Colonic mucosa (tissue), 4 donors: ENCODE measurements around the gene WDR93. TPM values are rescaled to one million over a fixed set of nuclear protein-coding genes. Genes with fewer than 3 reads are reported as not detected.

Experiments used
- DNase-seq: peaks from one replicate; pipeline ENCODE4 v3.0.0-alpha.2; 2020
- H3K27ac ChIP-seq: fragments of 200-600 bp; one replicate; pipeline ENCODE4 v1.8.0; 2021
- H3K27me3 ChIP-seq: fragments of 200-600 bp; one replicate; pipeline ENCODE4 v1.8.0; 2021
- H3K36me3 ChIP-seq: fragments of 200-600 bp; one replicate; pipeline ENCODE4 v1.8.0; 2021
- H3K4me1 ChIP-seq: fragments of 200-600 bp; one replicate; pipeline ENCODE4 v1.8.0; 2021; ENCODE audit warnings: mild to moderate bottlenecking
- H3K4me3 ChIP-seq: fragments of 200-600 bp; one replicate; pipeline ENCODE4 v1.8.0; 2021
- H3K9ac ChIP-seq, 2 donors: one replicate each; pipeline ENCODE4 v1.7.0; 2013; ENCODE audit warnings: control low read depth in 2 of 2, low read depth in 2 of 2, low read length in 2 of 2
- H3K9me3 ChIP-seq: fragments of 200-600 bp; one replicate; pipeline ENCODE4 v1.8.0; 2021
- intact Hi-C: fragments of 100-400 bp; cut with DNase I; formaldehyde crosslinking; loops from one replicate; pipeline ENCODE4 v1.14.1; 2022
- total RNA-seq, 2 donors: library from RNA; stranded (reverse); fragmentation: NEBNext Ultra II Directional in 1 of 2; extraction: Animal tissue kit (Norgen Biotek cat#: 25700) in 1 of 2; gene quantifications; one replicate each; pipeline ENCODE4 v1.2.1, GENCODE V29; 2021
- TF ChIP-seq, protein P1 (sequence below): fragments of 200-600 bp; IDR thresholded peaks from one replicate; pipeline ENCODE4 v1.8.0; 2022; ENCODE audit warnings: antibody characterized with exemption, mild to moderate bottlenecking
- donor health status: healthy.
- donor health status: DM: no; HTN: no; CAD: no.
- donor health status: DM: no; HTN: no; CAD: no.

Gene WDR93
- total RNA-seq, 2 donors from 2014 or later, result 0.13 TPM; not detected in 1

- Histone ChIP-seq H3K4me1 (no peaks in the 10 kb centered on the region), H3K9me3 (no peaks in the 10 kb centered on the region), H3K27ac (no peak overlapping the region), H3K36me3 (no peaks in the 10 kb centered on the region), H3K27me3 (no peaks in the 10 kb centered on the region), H3K4me3 (no peak overlapping the region), H3K9ac (no peak overlapping the region)
- intact Hi-C loops, result no loop called here
- TF ChIP-seq, protein P1, sequence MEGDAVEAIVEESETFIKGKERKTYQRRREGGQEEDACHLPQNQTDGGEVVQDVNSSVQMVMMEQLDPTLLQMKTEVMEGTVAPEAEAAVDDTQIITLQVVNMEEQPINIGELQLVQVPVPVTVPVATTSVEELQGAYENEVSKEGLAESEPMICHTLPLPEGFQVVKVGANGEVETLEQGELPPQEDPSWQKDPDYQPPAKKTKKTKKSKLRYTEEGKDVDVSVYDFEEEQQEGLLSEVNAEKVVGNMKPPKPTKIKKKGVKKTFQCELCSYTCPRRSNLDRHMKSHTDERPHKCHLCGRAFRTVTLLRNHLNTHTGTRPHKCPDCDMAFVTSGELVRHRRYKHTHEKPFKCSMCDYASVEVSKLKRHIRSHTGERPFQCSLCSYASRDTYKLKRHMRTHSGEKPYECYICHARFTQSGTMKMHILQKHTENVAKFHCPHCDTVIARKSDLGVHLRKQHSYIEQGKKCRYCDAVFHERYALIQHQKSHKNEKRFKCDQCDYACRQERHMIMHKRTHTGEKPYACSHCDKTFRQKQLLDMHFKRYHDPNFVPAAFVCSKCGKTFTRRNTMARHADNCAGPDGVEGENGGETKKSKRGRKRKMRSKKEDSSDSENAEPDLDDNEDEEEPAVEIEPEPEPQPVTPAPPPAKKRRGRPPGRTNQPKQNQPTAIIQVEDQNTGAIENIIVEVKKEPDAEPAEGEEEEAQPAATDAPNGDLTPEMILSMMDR, result no peak
- DNase-seq, result no peak
Measured at GRCh38 chr15:89790206-89790605, 99.6 kb downstream of the WDR93 start.

DNA sequence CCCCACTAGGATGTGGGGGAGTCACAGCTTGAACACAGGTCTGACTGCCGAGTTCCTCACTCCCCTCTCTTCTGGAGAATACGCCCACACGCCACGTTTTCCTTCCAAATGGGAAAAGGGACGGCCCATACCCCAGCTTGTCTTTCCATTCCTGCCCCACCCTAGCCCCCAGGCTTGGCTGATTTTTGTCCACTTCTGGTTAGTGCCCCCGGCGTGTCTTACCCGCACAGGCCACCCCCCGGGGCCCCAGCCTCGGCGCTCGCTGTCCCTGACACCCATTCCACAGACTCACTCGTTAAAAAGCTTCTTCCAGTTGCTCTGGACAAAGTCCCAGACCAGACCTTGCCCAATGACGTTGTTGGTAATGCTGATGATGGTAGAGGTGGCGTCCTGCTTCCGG lies 100.0 kb downstream of the WDR93 start:
- TF ChIP-seq, protein P1, result no peak
- DNase-seq, result no peak
- H3K27ac ChIP-seq, result no peak overlapping the region
- no peaks in the 10 kb centered on the region for H3K27me3 ChIP-seq
- no peaks in the 10 kb centered on the region for H3K36me3 ChIP-seq
- intact Hi-C loops, result no loop called here
- H3K4me3 ChIP-seq, result no peak overlapping the region
- H3K9ac ChIP-seq, result no peak overlapping the region
- H3K4me1 ChIP-seq, result no peaks in the 10 kb centered on the region
- H3K9me3 ChIP-seq, result no peaks in the 10 kb centered on the region

DNA sequence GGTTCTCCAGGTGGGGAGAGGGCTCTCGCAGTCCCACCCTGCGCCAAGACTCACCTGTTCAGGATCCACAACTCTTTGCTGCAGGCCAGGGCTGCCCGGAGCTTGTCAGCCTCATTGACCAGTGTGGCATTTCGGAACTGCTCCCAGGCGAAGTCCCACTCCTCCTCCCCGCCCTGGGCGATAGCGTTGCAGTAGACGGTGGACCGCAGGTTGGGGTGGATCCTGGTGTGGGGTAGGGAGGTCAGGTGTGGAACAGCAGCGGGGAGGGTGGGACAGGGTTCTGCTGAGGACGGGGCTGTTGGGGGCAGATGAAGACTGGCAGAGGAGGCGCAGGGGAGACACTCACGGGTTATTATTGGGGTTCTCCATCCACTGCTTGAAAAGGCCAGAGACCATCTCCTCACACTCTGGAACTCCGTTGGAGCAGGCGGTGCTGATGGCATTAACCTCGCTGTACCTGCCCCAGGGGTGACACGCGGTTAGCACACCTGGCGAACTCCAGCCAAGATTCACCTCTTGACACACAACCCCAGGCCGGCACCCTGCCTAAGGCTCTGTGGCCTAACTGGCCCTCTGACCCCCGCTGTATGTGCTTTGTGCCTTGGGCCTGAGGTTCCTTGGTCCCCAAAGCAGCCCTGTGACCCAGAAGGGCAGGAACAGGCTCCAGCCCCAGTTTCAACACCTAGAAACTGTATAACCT lies 101.6 kb downstream of the WDR93 start:
- no peak overlapping the region for H3K27ac ChIP-seq
- H3K4me1 ChIP-seq, result no peaks in the 10 kb centered on the region
- H3K36me3 ChIP-seq, result no peaks in the 10 kb centered on the region
- DNase-seq, result no peak
- H3K9ac ChIP-seq, result no peak overlapping the region
- no peaks in the 10 kb centered on the region for H3K9me3 ChIP-seq
- TF ChIP-seq, protein P1, result no peak
- no peaks in the 10 kb centered on the region for H3K27me3 ChIP-seq
- H3K4me3 ChIP-seq, result no peak overlapping the region
- intact Hi-C loops, result no loop called here

Other genes starting within 250 kb of the WDR93 start
- under 1 TPM; 0.48 to 0.67 TPM for gene RHCG, start 194.2 kb upstream of the WDR93 start, total RNA-seq
- gene TICRR, start 115.3 kb upstream of the WDR93 start, total RNA-seq, result 10 to 100 TPM in 1 of 2 donors, 1 to 10 TPM in 1; 2.9 to 14.6 TPM
- 1 to 10 TPM; 1.1 to 1.2 TPM for gene KIF7, start 35.3 kb upstream of the WDR93 start, total RNA-seq
- gene PLIN1, start 11.4 kb upstream of the WDR93 start, total RNA-seq, result 1 to 10 TPM in 1 of 2 donors, under 1 TPM in 1; 0.90 to 1.2 TPM
- gene PEX11A, start 57 bp upstream of the WDR93 start, total RNA-seq, result 10 to 100 TPM; 14.7 to 19.0 TPM
- 10 to 100 TPM; 10.5 to 11.1 TPM for gene MESP1, start 60.4 kb downstream of the WDR93 start, total RNA-seq
- 1 to 10 TPM in 1 of 2 donors, under 1 TPM in 1; 0.45 to 5.4 TPM for gene MESP2, start 85.5 kb downstream of the WDR93 start, total RNA-seq
- gene ANPEP, start 124.0 kb downstream of the WDR93 start, total RNA-seq, result 100 to 1,000 TPM; 216 to 567 TPM
- gene AP3S2, start 203.2 kb downstream of the WDR93 start, total RNA-seq, result 10 to 100 TPM; 44.5 to 48.6 TPM
- gene ARPIN, start 222.1 kb downstream of the WDR93 start, total RNA-seq, result 10 to 100 TPM; 31.7 to 36.7 TPM